Thyroid gland (tissue), 4 donors: Measurements from ENCODE around the gene ATG13. TPM values are rescaled to one million over a fixed set of nuclear protein-coding genes. Genes with fewer than 3 reads are reported as not detected.

ENCODE experiments used
- DNase-seq, 2 donors: peaks; one replicate each; pipeline ENCODE4 v3.0.0-alpha.2; 2019
- H3K27ac ChIP-seq, 3 donors: fragments of 200-600 bp; sonication (generic); 1 replicate in 2 of 3; 2 replicates in 1 of 3; pipeline ENCODE4 v1.5.1; 2016 to 2019; ENCODE audit warnings: mild to moderate bottlenecking in 1 of 3, moderate library complexity in 1 of 3
- H3K27me3 ChIP-seq: fragments of 200-600 bp; sonication (generic); one replicate; pipeline ENCODE4 v1.5.1; 2019
- H3K36me3 ChIP-seq, 2 donors: fragments of 200-600 bp; sonication (generic); one replicate each; pipeline ENCODE4 v1.5.1; 2016 to 2019
- H3K4me1 ChIP-seq, 2 donors: fragments of 200-600 bp; sonication (generic); one replicate each; pipeline ENCODE4 v1.5.1; 2017 to 2019
- H3K4me3 ChIP-seq, 3 donors: fragments of 200-600 bp; sonication (generic); replicated peaks in 1 of 3; 1 replicate in 2 of 3; 2 replicates in 1 of 3; pipeline ENCODE4 v1.5.1; 2016; ENCODE audit warnings: mild to moderate bottlenecking in 1 of 3
- H3K9me3 ChIP-seq: fragments of 200-600 bp; sonication (generic); one replicate; pipeline ENCODE4 v1.5.1; 2017
- POLR2A ChIP-seq, 2 donors: fragments of 450-650 bp; IDR thresholded peaks; one replicate each; pipeline ENCODE4 v1.6.1; 2017; ENCODE audit warnings: antibody characterized with exemption in 2 of 2, mild to moderate bottlenecking in 2 of 2, moderate library complexity in 1 of 2
- WGBS, 2 donors: methylation state at CpG; one replicate each; pipeline ENCODE4 v1.1.5; 2017; 5-methylcytosine and 5-hydroxymethylcytosine counted together
- intact Hi-C: fragments of 100-400 bp; cut with DNase I; formaldehyde crosslinking; loops from one replicate; pipeline ENCODE4 v1.15.1; 2023
- total RNA-seq, 4 donors: library from RNA; depleted of rRNA; stranded (reverse); fragments of >200 nt; gene quantifications; one replicate each; pipeline ENCODE4 v1.2.3, GENCODE V29; 2016
- TF ChIP-seq, protein P1 (sequence below), 6 experiments: fragments of 200-600 bp in 3 of 6; fragments of 450-650 bp in 3 of 6; sonication (generic) in 3 of 6; IDR thresholded peaks; one replicate each; pipeline ENCODE4 v1.5.1; 2016 to 2019; ENCODE audit warnings: antibody characterized with exemption in 6 of 6, mild to moderate bottlenecking in 2 of 6, inconsistent platforms in 1 of 6, moderate library complexity in 1 of 6

ATG13 gene
- total RNA-seq, 4 donors from 2014 or later = 85.7 to 148 (median 113) TPM

DNA sequence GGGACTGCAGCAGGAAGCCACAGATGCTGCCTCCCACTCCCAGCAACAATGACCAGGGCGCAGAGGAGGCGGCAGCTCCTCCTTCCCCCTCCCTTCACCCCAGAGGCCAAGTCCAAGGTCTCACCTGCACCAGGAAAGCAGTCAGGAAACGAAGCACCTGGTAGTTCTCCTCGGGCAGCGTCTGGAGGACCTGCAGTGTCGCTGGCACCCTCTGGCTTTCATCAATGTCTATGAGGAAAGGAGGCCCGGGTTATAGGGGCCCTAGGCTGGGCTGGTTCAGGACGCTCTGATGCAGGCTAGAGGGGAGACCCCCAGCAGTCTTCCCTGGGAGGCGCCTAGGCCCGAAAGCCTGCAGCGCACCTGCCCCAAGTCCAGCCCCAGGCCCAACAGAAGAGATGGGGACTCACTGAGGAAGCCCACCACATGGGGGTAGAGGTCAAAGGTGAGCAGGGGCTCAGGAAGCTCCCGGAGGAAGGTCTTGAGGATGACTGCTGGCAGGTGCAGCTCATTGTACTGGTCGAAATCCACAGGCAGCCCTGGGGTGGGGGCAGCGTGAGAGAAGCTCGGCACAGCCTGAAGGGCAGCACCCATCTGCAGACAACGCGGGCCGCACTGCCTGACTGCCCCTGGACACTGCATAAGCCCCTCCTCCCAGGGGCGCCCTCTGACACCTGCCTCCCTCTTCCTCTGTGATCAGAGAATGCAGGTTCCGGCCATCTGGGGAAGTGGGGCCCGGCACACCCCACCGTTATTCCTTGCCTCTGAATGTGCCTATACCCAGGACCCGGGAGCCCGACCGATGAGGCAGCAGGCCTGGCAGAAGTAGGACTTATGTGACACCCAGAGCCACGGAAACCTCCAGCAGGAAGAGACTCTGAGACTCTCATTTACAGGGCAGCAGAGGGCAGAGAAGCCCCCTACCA lies 62.1 kb downstream of the ATG13 start:
- peaks cover 19 to 24% of the 10 kb centered on the region in 2 donors for H3K4me1 ChIP-seq
- intact Hi-C loops = no loop called here
- no peak overlapping the region for H3K27ac ChIP-seq
- TF ChIP-seq, protein P1, sequence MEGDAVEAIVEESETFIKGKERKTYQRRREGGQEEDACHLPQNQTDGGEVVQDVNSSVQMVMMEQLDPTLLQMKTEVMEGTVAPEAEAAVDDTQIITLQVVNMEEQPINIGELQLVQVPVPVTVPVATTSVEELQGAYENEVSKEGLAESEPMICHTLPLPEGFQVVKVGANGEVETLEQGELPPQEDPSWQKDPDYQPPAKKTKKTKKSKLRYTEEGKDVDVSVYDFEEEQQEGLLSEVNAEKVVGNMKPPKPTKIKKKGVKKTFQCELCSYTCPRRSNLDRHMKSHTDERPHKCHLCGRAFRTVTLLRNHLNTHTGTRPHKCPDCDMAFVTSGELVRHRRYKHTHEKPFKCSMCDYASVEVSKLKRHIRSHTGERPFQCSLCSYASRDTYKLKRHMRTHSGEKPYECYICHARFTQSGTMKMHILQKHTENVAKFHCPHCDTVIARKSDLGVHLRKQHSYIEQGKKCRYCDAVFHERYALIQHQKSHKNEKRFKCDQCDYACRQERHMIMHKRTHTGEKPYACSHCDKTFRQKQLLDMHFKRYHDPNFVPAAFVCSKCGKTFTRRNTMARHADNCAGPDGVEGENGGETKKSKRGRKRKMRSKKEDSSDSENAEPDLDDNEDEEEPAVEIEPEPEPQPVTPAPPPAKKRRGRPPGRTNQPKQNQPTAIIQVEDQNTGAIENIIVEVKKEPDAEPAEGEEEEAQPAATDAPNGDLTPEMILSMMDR (IDR thresholded peaks at IDR 0.05) = no peak
- H3K4me3 ChIP-seq = no peak overlapping the region
- DNase-seq = no peak
- peaks cover 38 to 42% of the 10 kb centered on the region in 2 donors for H3K36me3 ChIP-seq
- 94 to 95% methylated on average over 9 to 24 of the region's 26 CpGs for WGBS, 2 donors
- H3K27me3 ChIP-seq = no peaks in the 10 kb centered on the region
- no peaks in the 10 kb centered on the region for H3K9me3 ChIP-seq

DNA sequence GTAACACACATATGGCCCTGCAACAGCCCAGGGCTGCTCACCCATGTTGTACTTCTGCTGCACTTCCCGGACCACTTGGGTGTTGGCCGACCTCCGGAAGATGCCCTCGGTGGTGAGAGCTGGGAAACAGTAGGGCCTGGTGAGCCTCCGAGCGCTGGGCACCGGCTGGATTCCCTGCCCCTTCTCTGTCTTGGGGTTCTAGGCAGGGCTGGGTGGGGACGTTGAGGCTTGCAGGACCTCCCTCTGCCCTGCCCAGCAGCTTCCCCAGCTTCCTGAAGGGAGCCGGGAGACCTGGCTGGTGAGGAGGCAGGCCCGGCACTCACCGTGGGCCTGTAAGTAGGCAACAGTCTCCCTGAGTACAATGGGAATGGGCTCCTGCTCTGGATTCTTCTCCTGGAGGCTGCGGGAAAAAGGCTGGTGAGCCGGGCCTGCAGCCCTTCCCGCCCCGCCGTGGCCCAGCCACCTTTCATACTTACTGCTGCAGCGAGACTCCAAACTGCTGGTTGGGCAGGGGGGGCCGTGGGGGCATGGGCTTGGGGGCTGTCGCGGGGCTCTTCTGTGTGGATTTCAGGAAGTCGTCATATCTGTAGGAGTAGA lies 62.9 kb downstream of the ATG13 start:
- TF ChIP-seq, protein P1 (IDR thresholded peaks at IDR 0.05) = no peak
- no peak for TF ChIP-seq POLR2A (IDR thresholded peaks at IDR 0.05)
- no peak for DNase-seq
- Histone ChIP-seq H3K4me3 (no peak overlapping the region), H3K36me3 (peaks cover 38 to 42% of the 10 kb centered on the region in 2 donors), H3K27ac (no peak overlapping the region), H3K9me3 (no peaks in the 10 kb centered on the region), H3K27me3 (no peaks in the 10 kb centered on the region), H3K4me1 (peaks cover 11 to 16% of the 10 kb centered on the region in 2 donors)
- WGBS, 2 donors = 94 to 96% methylated on average over 12 to 14 of the region's 21 CpGs
- intact Hi-C loops = no loop called here

DNA sequence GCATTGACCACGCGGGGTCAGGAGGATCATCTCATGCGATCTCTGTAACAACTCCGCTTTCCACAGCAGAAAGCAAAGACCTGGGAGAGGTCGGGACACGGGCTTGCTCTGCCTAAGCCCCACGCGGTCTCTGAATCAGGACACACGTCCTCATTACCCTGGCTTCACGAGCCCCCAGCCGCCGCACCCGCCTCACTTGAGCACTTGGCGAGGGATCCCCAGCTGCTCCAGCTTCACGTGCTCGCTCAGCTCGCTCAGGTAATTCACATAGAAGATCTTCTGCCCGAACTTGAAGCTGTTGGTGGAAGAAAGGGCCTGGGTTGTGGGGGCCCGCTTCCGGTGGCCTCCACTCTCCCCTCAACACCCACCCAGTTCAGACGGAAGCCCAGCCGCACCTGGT lies 63.5 kb downstream of the ATG13 start:
- WGBS, 2 donors = 96% methylated on average over 13 to 20 of the region's 22 CpGs
- no peak overlapping the region for H3K4me3 ChIP-seq
- H3K27ac ChIP-seq = no peak overlapping the region
- no peak for DNase-seq
- no peak for TF ChIP-seq POLR2A (IDR thresholded peaks at IDR 0.05)
- intact Hi-C loops = no loop called here
- H3K4me1 ChIP-seq = peaks cover 6 to 11% of the 10 kb centered on the region in 2 donors
- no peaks in the 10 kb centered on the region for H3K27me3 ChIP-seq
- peaks cover 40 to 42% of the 10 kb centered on the region in 2 donors for H3K36me3 ChIP-seq
- no peaks in the 10 kb centered on the region for H3K9me3 ChIP-seq

DNA sequence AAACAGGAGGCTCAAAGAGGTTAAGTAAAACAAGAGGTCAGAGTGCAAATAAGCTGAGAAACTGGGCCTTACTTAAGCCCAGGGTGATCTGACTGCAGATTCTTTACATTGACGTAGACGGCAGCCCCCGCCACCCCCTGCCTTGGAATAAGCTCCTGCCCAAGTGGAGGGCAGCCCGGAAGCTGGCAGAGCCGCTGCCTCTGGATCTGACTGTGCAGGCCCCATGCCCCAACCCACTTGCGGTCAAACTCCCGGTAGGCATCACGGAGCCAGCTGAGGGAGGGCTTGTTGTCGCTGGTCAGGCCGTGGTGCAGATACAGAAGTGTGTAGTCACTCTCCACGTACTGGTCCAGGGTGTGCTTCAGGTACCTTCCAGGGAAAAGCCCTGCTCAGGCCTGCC lies 64.5 kb downstream of the ATG13 start:
- H3K4me3 ChIP-seq = no peak overlapping the region
- H3K27me3 ChIP-seq = no peaks in the 10 kb centered on the region
- peaks cover 45 to 49% of the 10 kb centered on the region in 2 donors for H3K36me3 ChIP-seq
- H3K4me1 ChIP-seq = peaks cover 0 to under 1% of the 10 kb centered on the region in 2 donors
- no peak for TF ChIP-seq POLR2A (IDR thresholded peaks at IDR 0.05)
- TF ChIP-seq, protein P1 (IDR thresholded peaks at IDR 0.05) = no peak
- WGBS, 2 donors = 94 to 96% methylated on average over 5 to 11 of the region's 11 CpGs
- intact Hi-C loops = no loop called here
- no peak overlapping the region for H3K27ac ChIP-seq
- no peak for DNase-seq
- no peaks in the 10 kb centered on the region for H3K9me3 ChIP-seq

DNA sequence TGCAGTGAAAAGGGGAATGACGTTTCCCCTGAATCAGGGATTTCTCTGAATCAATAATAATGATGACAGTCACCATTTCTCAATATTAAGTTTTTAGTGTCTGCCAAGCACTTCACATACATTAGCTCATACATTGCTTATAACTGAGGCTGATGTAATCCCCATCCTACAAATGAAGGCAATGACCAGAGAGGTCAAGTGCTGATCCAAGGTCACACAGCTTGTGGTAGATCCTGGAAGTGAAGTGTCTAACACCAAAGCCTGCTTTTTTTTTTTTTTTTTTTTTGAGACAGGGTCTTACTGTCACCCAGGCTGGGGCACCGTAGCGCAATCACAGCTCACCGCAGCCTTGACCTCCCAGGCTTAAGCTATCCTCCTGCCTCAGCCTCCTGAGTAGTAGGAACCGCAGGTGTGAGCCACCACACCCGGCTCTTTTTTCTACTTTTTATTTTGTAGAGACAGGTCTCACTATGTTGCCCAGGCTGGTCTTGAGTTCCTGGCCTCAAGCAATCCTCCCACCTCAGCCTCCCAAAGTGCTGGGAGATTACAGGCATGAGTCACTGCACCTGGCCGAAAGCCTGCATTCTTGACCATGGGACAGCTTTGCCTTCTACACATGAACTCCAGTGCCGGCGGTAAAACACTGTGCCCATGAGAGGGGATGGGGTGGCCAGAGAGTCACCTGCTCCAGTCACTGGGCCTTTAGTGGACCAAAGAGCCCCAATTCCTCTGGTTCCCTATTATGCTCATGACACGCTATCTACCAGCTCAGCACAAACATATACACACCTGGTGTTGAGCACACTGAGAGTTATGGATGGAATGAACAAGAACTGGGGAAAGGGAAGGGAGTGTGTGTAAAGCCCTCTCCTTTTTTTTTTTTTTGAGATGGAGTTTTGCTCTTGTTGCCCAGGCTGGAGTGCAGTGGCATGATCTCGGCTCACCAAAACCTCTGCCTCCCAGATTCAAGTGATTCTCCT lies 65.7 kb downstream of the ATG13 start:
- TF ChIP-seq POLR2A (IDR thresholded peaks at IDR 0.05) = no peak
- TF ChIP-seq, protein P1 (IDR thresholded peaks at IDR 0.05) = no peak
- Histone ChIP-seq H3K4me1 (no peaks in the 10 kb centered on the region), H3K4me3 (no peak overlapping the region), H3K36me3 (peaks cover 53 to 54% of the 10 kb centered on the region in 2 donors), H3K27me3 (no peaks in the 10 kb centered on the region), H3K27ac (peak overlapping the region in 1 of 3 donors; percentile 33), H3K9me3 (no peaks in the 10 kb centered on the region)
- DNase-seq = no peak
- 96 to 98% methylated on average over 11 of the region's 11 CpGs for WGBS, 2 donors
- intact Hi-C loops = no loop called here
